ENCODE data around the gene RYR3.

Gene RYR3

DNA sequence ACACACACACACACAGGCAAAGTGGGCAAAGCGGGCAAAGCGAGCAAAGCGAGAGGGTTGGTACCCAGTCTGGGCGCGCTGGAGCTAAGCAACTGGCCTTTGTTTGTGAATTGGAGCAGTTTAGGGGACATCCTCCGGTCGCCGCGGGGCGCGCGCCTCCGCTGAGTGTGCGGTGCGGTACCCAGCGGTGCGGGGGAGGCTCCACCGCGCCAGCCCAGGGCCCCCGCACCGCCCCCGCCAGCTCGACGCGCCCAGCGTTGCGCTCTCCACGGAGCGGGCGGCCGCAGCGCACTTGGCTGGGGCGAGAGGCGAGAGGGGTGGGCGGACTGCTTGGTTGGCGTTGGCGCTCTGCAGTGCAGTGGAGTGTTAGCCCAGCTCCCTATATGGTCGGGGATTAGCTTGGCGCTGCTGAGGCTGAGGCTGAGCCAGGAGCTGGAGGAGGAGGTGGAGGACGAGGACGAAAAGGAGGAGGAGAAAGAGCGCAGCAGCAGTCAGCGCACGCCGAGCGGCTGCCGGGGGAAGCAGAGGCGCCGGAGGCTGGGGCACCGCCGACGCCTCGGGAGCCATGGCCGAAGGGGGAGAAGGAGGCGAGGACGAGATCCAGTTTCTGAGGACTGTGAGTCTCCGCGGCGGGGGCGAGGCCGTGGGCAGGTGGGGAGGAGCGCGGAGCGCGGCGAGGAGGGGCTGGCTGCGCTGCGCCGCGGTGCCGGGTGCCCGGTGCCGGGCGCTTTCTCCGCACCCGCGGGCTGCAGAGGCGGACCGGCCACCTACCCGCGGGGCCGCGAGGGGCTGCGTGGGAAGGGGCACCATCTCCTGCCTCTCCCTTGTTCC is at the start of gene RYR3:
Gene RYR3, plus strand, starts transcription at position 487 of the 831 bp plus-strand sequence. Its CDS starts 79 bp downstream, at position 566.
- DNase-seq (ENCODE audit: low read depth) = no peak

DNA sequence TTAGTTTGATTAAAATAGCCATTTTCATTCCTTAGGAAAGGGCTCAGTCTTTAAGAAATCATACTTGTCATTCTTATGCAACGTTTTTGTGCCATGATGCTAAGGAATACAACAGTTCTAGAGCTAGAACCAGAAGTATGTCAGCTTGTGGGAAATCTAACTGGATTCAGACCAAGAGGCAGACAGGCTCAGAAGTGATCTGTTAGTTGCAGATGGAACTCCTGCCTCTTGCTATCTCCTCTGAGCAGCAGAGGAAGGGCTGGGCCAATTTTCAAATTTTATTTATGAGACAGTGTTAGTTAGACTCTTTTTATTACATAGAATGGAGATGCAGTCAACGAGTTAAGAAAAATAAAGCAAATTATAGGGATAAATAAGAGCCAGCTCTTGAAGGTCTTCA is 48.5 kb upstream of the RYR3 start:
- DNase-seq (ENCODE audit: low read depth) = no peak

GRCh38 chr15:33277689-33278088 is 33.1 kb upstream of the RYR3 start:
- DNase-seq (ENCODE audit: low read depth) = no peak

GRCh38 chr15:33278816-33279612 is 31.8 kb upstream of the RYR3 start:
- no peak for DNase-seq (ENCODE audit: low read depth)

- DNase-seq (ENCODE audit: low read depth) = no peak
Measured at GRCh38 chr15:33279613-33280205, 31.1 kb upstream of the RYR3 start.

DNA sequence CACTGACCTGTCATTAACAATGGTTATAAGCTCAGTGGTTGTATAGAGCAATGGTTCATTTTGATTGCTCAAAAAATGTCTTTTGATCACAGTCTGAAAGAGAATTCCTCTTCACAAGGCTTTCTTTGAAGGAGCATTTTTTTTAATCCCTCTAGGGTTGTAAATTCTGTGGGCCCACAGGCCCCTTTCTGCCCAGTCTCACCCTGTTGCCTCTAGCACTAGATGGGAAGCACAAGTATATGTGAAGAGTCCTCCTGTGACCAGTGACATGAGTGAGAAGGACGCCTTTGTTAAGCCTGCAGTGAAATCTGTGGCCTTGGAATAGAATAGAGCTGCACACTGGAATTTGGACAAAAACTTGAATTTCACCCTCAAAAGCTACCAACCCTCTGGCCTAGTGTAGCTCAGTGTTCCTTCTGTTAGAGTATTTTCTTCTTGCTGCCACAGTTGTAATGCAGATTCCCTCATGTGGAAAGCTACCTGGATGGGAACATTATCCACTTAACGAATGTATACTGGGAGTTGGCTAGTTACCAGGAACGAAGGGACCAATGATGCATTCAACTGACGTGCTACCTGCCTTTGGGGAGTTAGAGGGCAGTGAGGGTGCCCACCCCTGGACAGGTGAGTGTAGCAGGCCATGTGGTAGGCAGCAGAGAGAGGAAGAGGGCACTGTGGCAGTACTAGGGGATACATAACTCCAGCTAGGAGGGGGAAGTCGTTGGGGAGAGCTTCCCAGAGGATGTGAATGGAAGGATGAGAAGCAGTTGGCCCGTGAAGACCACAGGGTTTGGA is 28.3 kb upstream of the RYR3 start:
- DNase-seq (ENCODE audit: low read depth) = no peak

DNA sequence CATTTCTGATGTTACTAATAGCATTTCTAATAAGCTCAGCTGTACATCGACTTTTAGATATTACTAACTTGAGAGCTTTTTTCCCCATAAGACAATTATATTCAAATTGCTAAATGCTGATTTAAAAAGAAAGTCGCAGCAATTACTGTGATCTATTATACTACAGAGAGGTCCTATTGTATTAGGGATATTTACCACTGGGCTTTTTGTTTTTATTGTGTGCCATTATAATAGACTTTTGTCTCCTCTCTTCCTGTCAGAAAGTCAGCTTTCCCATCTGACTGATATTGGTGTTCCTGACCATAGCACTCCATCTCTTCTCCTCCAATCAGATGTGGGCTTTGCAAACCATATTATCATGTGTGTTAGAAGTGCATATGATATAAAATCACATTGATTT is 27.2 kb upstream of the RYR3 start:
- DNase-seq (ENCODE audit: low read depth) = no peak

- DNase-seq (ENCODE audit: low read depth) = no peak
Measured at GRCh38 chr15:33284336-33284735, 26.4 kb upstream of the RYR3 start.

GRCh38 chr15:33292717-33293307 is 18.0 kb upstream of the RYR3 start:
- no peak for DNase-seq (ENCODE audit: low read depth)

- no peak for DNase-seq (ENCODE audit: low read depth)
Measured at GRCh38 chr15:33293713-33294334, 16.9 kb upstream of the RYR3 start.

- DNase-seq (ENCODE audit: low read depth) = no peak
Measured at GRCh38 chr15:33296050-33296449, 14.7 kb upstream of the RYR3 start.

GRCh38 chr15:33296856-33297255 is 13.9 kb upstream of the RYR3 start:
- DNase-seq (ENCODE audit: low read depth) = no peak

DNA sequence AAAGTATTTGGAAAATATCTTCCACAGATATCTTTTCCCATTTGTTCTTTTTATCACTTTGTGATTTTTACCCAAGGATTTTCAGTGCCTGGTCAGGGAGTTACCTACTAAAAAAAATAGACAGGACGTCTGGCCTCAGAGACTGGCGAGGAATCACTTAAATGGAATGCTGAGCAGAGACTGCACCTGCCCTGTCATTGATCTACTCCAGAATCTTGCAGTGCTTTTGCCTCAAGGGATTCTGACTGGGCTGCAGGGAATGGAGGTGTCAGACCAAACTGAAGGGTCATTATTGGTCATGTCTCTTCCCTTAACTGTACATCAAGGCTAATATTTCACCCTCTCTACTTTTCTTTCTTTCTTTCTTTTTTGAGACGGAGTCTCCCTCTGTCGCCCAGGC is 12.1 kb upstream of the RYR3 start:
- no peak for DNase-seq (ENCODE audit: low read depth)

GRCh38 chr15:33304924-33305323 is 5.8 kb upstream of the RYR3 start:
- DNase-seq (ENCODE audit: low read depth) = no peak

GRCh38 chr15:33309602-33310276 is 1.0 kb upstream of the RYR3 start:
- no peak for DNase-seq (ENCODE audit: low read depth)

- DNase-seq (ENCODE audit: low read depth) = no peak
Measured at GRCh38 chr15:33311312-33311971, 675 bp downstream of the RYR3 start.

GRCh38 chr15:33313491-33313890 is 2.7 kb downstream of the RYR3 start:
- DNase-seq (ENCODE audit: low read depth) = no peak

DNA sequence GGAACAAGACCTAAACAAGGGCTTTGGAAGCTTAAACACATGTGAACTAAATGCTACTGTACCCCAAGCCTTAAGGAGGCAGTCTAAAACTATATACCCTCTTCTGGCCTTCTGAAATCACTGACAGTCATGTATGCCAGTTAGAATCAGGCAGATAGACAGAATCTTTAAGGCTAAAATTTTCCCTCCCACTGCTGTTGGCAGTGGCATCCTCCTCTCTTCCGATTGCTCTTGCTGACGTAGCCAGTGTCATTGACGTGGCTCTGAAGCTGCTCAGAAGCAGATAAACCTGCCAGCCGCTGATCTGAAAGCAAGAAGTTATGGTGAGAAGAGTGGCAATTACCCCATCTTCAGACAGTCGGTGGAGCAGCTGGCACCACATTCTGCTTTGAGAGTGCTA is 3.3 kb downstream of the RYR3 start:
- no peak for DNase-seq (ENCODE audit: low read depth)

- no peak for DNase-seq (ENCODE audit: low read depth)
Measured at GRCh38 chr15:33315044-33315443, 4.3 kb downstream of the RYR3 start.

- no peak for DNase-seq (ENCODE audit: low read depth)
Measured at GRCh38 chr15:33317896-33318295, 7.1 kb downstream of the RYR3 start.
